K562 (cell line): ENCODE results near the gene GJC2. TPM values are rescaled to one million over a fixed set of nuclear protein-coding genes. Genes with fewer than 3 reads are reported as not detected.
A peak's percentile ranks its signal among the peaks of the same experiment; 100 is the strongest.

ENCODE experiments used
- ATAC-seq: fragments of 200-7000 bp; cut with Tn5 transposase; 3 replicates; pipeline ENCODE4 v1.9.1; 2020; ENCODE audit warnings: moderate library complexity
- BruUV-seq: library from RNA; stranded (reverse); fragments of 400-500 nt; replicated peaks from 2 replicates; lab custom pipeline; 2021; lab: Mats Ljungman, UMichigan
- CTCF ChIA-PET: fragments of 300-600 bp; formaldehyde crosslinking; extraction: SDS; loops from one replicate; lab custom pipeline; 2021; ENCODE audit warnings: low intra/inter-chr PET ratio; lab: Yijun Ruan, JAX
- POLR2A ChIA-PET: fragments of 300-600, 350-650 bp; sonication (Branson Sonifier 250); formaldehyde crosslinking; extraction: SDS; loops from one replicate; lab custom pipeline; 2021; ENCODE audit warnings: antibody characterized with exemption, inconsistent platforms; lab: Yijun Ruan, JAX
- DNase-seq, 4 experiments: peaks; one replicate each; pipeline versions ENCODE4 v3.0.0 to v3.0.0-alpha.2; 2011 to 2018; ENCODE audit warnings: low spot score in 3 of 4, mixed read lengths in 3 of 4; ENCODE audit errors: extremely low read depth in 1 of 4
- FAIRE-seq: peaks from 2 replicates; lab custom pipeline; 2011; peaks lifted over from hg19 to GRCh38; lab: Jason Lieb, UNC
- H2AFZ ChIP-seq: 2 replicates; pipeline ENCODE4 v1.6.0; 2011; ENCODE audit warnings: low read depth, low read length, control low read depth, inconsistent platforms
- H3K27ac ChIP-seq: fragments of 200-600 bp; 3 replicates; pipeline ENCODE4 v1.8.0; 2011; ENCODE audit warnings: low read depth, mild to moderate bottlenecking, control low read depth, inconsistent platforms, low read length, moderate library complexity, mixed read lengths; ENCODE audit errors: extremely low read depth
- H3K27me3 ChIP-seq, 2 experiments: fragments of 300-600 bp in 1 of 2; 2 replicates in 1 of 2; 3 replicates in 1 of 2; pipeline versions ENCODE4 v1.6.0 to v1.8.0; 2011; ENCODE audit warnings: inconsistent platforms in 2 of 2, low read length in 2 of 2, mild to moderate bottlenecking in 1 of 2, mixed read lengths in 1 of 2, moderate library complexity in 1 of 2; ENCODE audit not compliant: control insufficient read depth in 2 of 2, insufficient read depth in 2 of 2
- H3K36me3 ChIP-seq: fragments of 300-600 bp; 3 replicates; pipeline ENCODE4 v1.8.0; 2011; ENCODE audit warnings: mild to moderate bottlenecking, low read length, inconsistent platforms; ENCODE audit not compliant: control insufficient read depth, insufficient read depth
- H3K4me1 ChIP-seq, 2 experiments: fragments of 200-600 bp in 1 of 2; replicated peaks in 1 of 2; 2 replicates in 1 of 2; 3 replicates in 1 of 2; pipeline versions ENCODE4 v1.5.1 to v1.8.0; 2011; ENCODE audit warnings: inconsistent platforms in 2 of 2, low read length in 2 of 2, mild to moderate bottlenecking in 1 of 2, mixed read lengths in 1 of 2, moderate library complexity in 1 of 2; ENCODE audit not compliant: control insufficient read depth in 2 of 2, insufficient read depth in 2 of 2
- H3K4me2 ChIP-seq: 2 replicates; pipeline ENCODE4 v1.6.1; 2011; ENCODE audit warnings: low read length, control low read depth, inconsistent platforms, mixed read lengths; ENCODE audit not compliant: insufficient read depth
- H3K4me3 ChIP-seq: fragments of 200-600 bp; sonication (generic), shearing (Covaris generic); 2 replicates; pipeline ENCODE4 v1.5.1; 2016; ENCODE audit warnings: control low read depth, inconsistent platforms
- H3K79me2 ChIP-seq: fragments of 200-600 bp; 3 replicates; pipeline ENCODE4 v1.8.0; 2011; ENCODE audit warnings: low read length, inconsistent platforms; ENCODE audit not compliant: control insufficient read depth, insufficient read depth
- H3K9ac ChIP-seq, 2 experiments: 2 replicates each; pipeline versions ENCODE4 v1.6.0 to v1.6.1; 2011; ENCODE audit warnings: low read depth in 2 of 2, low read length in 2 of 2, control low read depth in 1 of 2, inconsistent platforms in 1 of 2, mild to moderate bottlenecking in 1 of 2, mixed read lengths in 1 of 2; ENCODE audit not compliant: insufficient read depth in 1 of 2
- H3K9me1 ChIP-seq: one replicate; pipeline ENCODE4 v1.6.0; 2011; ENCODE audit warnings: inconsistent platforms, mild to moderate bottlenecking, low read length, moderate library complexity; ENCODE audit not compliant: control insufficient read depth, insufficient read depth
- H3K9me3 ChIP-seq: replicated peaks from 2 replicates; pipeline ENCODE4 v1.5.1; 2011; ENCODE audit warnings: low read depth, low read length, inconsistent platforms; ENCODE audit not compliant: control insufficient read depth, insufficient read depth
- H4K20me1 ChIP-seq: replicated peaks from 2 replicates; pipeline ENCODE4 v1.6.1; 2011; ENCODE audit warnings: low read length, inconsistent platforms, mixed read lengths; ENCODE audit not compliant: control insufficient read depth, insufficient read depth
- FOXA3 ChIP-seq, 2 experiments: fragments of 450-650 bp in 1 of 2; sonication (generic) in 1 of 2; formaldehyde crosslinking; IDR thresholded peaks in 1 of 2; conservative IDR thresholded peaks in 1 of 2; 2 replicates each; pipeline versions ENCODE4 v1.4.0 to v1.8.0; 2020 to 2022; ENCODE audit warnings: mild to moderate bottlenecking in 2 of 2, missing genetic modification reagents in 1 of 2
- FOXK1 ChIP-seq: sonication (generic); formaldehyde crosslinking; IDR thresholded peaks from 2 replicates; pipeline ENCODE4 v1.8.0; 2022; ENCODE audit warnings: missing genetic modification reagents, mild to moderate bottlenecking, borderline replicate concordance
- HDAC8 ChIP-seq: fragments of 450-650 bp; IDR thresholded peaks from 2 replicates; pipeline ENCODE4 v1.6.1; 2016; ENCODE audit warnings: mild to moderate bottlenecking, missing genetic modification characterization, moderate library complexity, missing compliant biosample characterization
- KDM5B ChIP-seq: fragments of 200-600 bp; sonication (generic); IDR thresholded peaks from 2 replicates; pipeline ENCODE4 v1.6.1; 2012; ENCODE audit warnings: low read depth, mild to moderate bottlenecking, moderate library complexity, low read length, control low read depth, inconsistent platforms; ENCODE audit not compliant: insufficient replicate concordance
- MAFG ChIP-seq: fragments of 450-650 bp; conservative IDR thresholded peaks from 2 replicates; pipeline ENCODE4 v1.6.1; 2016; ENCODE audit warnings: missing genetic modification characterization, missing compliant biosample characterization
- NRF1 ChIP-seq, 2 experiments: fragments of 450-650 bp; IDR thresholded peaks in 1 of 2; conservative IDR thresholded peaks in 1 of 2; 2 replicates each; pipeline ENCODE4 v1.6.1; 2014; ENCODE audit warnings: mild to moderate bottlenecking in 2 of 2
- POLR2B ChIP-seq: fragments of 450-650 bp; IDR thresholded peaks from 2 replicates; pipeline ENCODE4 v1.6.1; 2018; ENCODE audit warnings: low read depth; ENCODE audit not compliant: partially characterized antibody
- POLR2G ChIP-seq: fragments of 200-400 bp; formaldehyde crosslinking; IDR thresholded peaks from 2 replicates; pipeline ENCODE4 v1.6.1; 2017; ENCODE audit warnings: low read depth, mild to moderate bottlenecking, antibody characterized with exemption, low read length, moderate library complexity
- RBFOX2 ChIP-seq: fragments of 200-400 bp; formaldehyde crosslinking; IDR thresholded peaks from 2 replicates; pipeline ENCODE4 v1.6.1; 2017; ENCODE audit warnings: low read depth, mild to moderate bottlenecking, low read length, moderate library complexity
- TEAD4 ChIP-seq, 2 experiments: sonication (generic) in 1 of 2; formaldehyde crosslinking in 1 of 2; IDR thresholded peaks; 2 replicates each; pipeline versions ENCODE4 v1.6.1 to v1.8.0; 2012 to 2022; ENCODE audit warnings: borderline replicate concordance in 1 of 2, inconsistent platforms in 1 of 2, low read length in 1 of 2, mild to moderate bottlenecking in 1 of 2, missing genetic modification reagents in 1 of 2
- ZBED1 ChIP-seq: IDR thresholded peaks from 2 replicates; pipeline ENCODE4 v1.6.1; 2014
- WGBS: fragments of 100-300 bp; shearing (Covaris generic); methylation state at CpG from one replicate; pipeline ENCODE4 v1.1.6; 2016; ENCODE audit warnings: low coverage, mixed read lengths; ENCODE audit not compliant: insufficient coverage; ENCODE audit errors: missing lambda C conversion rate; 5-methylcytosine and 5-hydroxymethylcytosine counted together
- in situ Hi-C: fragments of 300-500 bp; cut with MboI; formaldehyde crosslinking; loops from 4 replicates; pipeline ENCODE4 v1.15.0; 2018; ENCODE audit warnings: inconsistent platforms, mixed read lengths
- intact Hi-C: fragments of 100-400 bp; cut with micrococcal nuclease; formaldehyde crosslinking; loops from 2 replicates; pipeline ENCODE4 v1.14.2; 2022
- polyA plus RNA-seq, 8 experiments: library from polyadenylated mRNA; depleted of rRNA in 4 of 8; stranded (reverse) in 5 of 8; unstranded in 3 of 8; fragments of >200 nt; fragmentation: Nextera tagmentation in 2 of 8; fragmentation: Illumina TruSeq in 1 of 8; extraction: Ambion mirVana in 2 of 8; extraction: Trizol in 1 of 8; gene quantifications; 2 replicates each; pipeline versions ENCODE4 v1.2.1 to v1.2.3, GENCODE V29; 2011 to 2014; ENCODE audit warnings: inconsistent platforms in 1 of 8, missing spikeins in 1 of 8
- total RNA-seq, 7 experiments: library from RNA; depleted of rRNA in 6 of 7; stranded (reverse); fragments of >200 nt in 6 of 7; fragmentation: Illumina TruSeq in 2 of 7; extraction: Trizol in 2 of 7; gene quantifications; 2 replicates each; pipeline versions ENCODE4 v1.2.1 to v1.2.3, GENCODE V29; 2011 to 2021; ENCODE audit warnings: low replicate concordance in 1 of 7
- TF ChIP-seq, protein P1 (sequence below), 2 experiments: fragments of 450-650 bp; conservative IDR thresholded peaks; 2 replicates each; pipeline ENCODE4 v1.6.1; 2017; ENCODE audit warnings: mild to moderate bottlenecking in 2 of 2, moderate library complexity in 2 of 2
- TF ChIP-seq, protein P2 (sequence below): fragments of 450-650 bp; IDR thresholded peaks from 2 replicates; pipeline ENCODE4 v1.6.1; 2014; ENCODE audit warnings: low read depth, mild to moderate bottlenecking, moderate library complexity, borderline replicate concordance
- TF ChIP-seq, protein P3 (sequence below): fragments of 250-450 bp; sonication (Bioruptor Pico); IDR thresholded peaks from 2 replicates; pipeline ENCODE4 v1.4.0; 2020; ENCODE audit warnings: borderline replicate concordance

Gene GJC2
- total and polyA plus RNA-seq, 9 of the 15 experiments (the other 6 are each of a cell fraction or from before 2014, with no cell fraction given): 0.03 to 0.62 (median 0.11) TPM; not detected in 2

DNA sequence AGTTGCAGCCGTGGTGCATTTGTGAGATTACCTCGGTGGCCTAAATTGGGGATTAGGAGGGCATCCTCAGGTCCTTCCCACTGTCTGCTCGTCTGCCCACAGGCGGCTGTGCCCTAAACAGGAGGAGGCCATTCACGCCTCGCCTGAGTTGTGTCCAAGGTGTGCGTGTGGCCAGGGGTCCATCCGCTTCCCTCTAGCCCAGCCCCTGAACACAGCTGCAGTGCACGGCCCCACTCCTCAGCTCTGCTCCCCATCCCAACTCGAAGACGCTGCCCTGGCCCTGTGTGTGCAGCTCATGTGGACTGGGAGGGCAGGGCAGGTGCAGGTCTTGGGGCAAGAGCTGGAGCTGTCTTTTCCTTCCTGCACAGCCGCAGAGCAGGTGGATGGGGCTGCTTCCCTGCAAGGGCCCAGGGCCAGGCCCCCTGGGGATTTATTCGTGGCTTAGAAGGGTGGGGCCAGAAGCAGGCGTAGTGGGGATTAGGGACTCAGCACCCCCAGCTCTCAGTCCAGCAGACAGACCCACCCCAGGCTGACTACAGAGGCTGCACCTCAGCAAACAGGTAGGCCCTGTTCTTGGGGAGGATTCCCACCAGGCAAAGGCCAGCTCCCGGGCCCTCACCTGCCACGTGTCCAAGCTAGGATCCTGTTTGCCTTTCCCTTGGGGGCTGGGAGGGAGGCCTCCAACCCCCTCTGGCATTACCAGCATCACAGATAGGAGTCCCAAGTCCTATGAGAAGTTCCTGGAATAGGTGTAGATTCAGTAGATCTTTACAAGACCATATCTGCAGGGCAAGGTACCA is 5.3 kb upstream of the GJC2 start:
- ChIA-PET POLR2A (interaction anchor here (0.6 to 6.0 kb wide), 11 partner anchors 7 to 315 kb away, joined by 3 to 47 read pairs (median 3); partner anchors contain the start of gene IBA57), CTCF (no interaction called here)
- H3K4me1 ChIP-seq: peaks cover 61 to 93% of the 10 kb centered on the region in 2 experiments
- no peak overlapping the region for H2AFZ ChIP-seq
- no peaks in the 10 kb centered on the region for H3K27me3 ChIP-seq
- in situ Hi-C loops: no loop called here
- peak overlapping the region; percentile 58; the same call in 1 of the 3 replicates for H3K27ac ChIP-seq
- H3K9me1 ChIP-seq: peaks cover 24% of the 10 kb centered on the region
- intact Hi-C loops: no loop called here
- ATAC-seq: no peak
- no peak for FAIRE-seq
- peaks cover 68% of the 10 kb centered on the region for H4K20me1 ChIP-seq
- H3K4me2 ChIP-seq: peak overlapping the region; percentile 74
- peaks cover 60% of the 10 kb centered on the region; the same call in 2 of the 3 replicates for H3K36me3 ChIP-seq
- no TSS peak for BruUV-seq
- H3K9ac ChIP-seq: peak overlapping the region; percentile 37 to 86
- no peak overlapping the region for H3K4me3 ChIP-seq
- peak; percentile 56 to 65 (median 62) for DNase-seq
- TF ChIP-seq KDM5B: peak; percentile 58
- no peak for TF ChIP-seq MAFG
- TF ChIP-seq ZBED1: no peak
- peak; percentile 46 to 52 for TF ChIP-seq NRF1 (conservative IDR thresholded peaks at IDR 0.05 in 1 of 2, IDR thresholded peaks at IDR 0.05 in 1 of 2)
- TF ChIP-seq, protein P1, sequence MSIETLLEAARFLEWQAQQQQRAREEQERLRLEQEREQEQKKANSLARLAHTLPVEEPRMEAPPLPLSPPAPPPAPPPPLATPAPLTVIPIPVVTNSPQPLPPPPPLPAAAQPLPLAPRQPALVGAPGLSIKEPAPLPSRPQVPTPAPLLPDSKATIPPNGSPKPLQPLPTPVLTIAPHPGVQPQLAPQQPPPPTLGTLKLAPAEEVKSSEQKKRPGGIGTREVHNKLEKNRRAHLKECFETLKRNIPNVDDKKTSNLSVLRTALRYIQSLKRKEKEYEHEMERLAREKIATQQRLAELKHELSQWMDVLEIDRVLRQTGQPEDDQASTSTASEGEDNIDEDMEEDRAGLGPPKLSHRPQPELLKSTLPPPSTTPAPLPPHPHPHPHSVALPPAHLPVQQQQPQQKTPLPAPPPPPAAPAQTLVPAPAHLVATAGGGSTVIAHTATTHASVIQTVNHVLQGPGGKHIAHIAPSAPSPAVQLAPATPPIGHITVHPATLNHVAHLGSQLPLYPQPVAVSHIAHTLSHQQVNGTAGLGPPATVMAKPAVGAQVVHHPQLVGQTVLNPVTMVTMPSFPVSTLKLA (conservative IDR thresholded peaks at IDR 0.05): 0 out of 4 replicates have a peak, but pooled peaks of 1 of the 2 experiments have one; percentile 18
- peak; percentile 1 for TF ChIP-seq POLR2B
- peak; percentile 58 for TF ChIP-seq RBFOX2
- no peak for TF ChIP-seq HDAC8 (tag)
- 0 out of 4 replicates have a peak, but pooled peaks of 1 of the 2 experiments have one; percentile 10 for TF ChIP-seq FOXA3 (CRISPR knock-in tag; conservative IDR thresholded peaks at IDR 0.05 in 1 of 2, IDR thresholded peaks at IDR 0.05 in 1 of 2)
- TF ChIP-seq, protein P2, sequence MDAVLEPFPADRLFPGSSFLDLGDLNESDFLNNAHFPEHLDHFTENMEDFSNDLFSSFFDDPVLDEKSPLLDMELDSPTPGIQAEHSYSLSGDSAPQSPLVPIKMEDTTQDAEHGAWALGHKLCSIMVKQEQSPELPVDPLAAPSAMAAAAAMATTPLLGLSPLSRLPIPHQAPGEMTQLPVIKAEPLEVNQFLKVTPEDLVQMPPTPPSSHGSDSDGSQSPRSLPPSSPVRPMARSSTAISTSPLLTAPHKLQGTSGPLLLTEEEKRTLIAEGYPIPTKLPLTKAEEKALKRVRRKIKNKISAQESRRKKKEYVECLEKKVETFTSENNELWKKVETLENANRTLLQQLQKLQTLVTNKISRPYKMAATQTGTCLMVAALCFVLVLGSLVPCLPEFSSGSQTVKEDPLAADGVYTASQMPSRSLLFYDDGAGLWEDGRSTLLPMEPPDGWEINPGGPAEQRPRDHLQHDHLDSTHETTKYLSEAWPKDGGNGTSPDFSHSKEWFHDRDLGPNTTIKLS: peak; percentile 10; the same call in 1 of the 2 replicates
- TF ChIP-seq, protein P3, sequence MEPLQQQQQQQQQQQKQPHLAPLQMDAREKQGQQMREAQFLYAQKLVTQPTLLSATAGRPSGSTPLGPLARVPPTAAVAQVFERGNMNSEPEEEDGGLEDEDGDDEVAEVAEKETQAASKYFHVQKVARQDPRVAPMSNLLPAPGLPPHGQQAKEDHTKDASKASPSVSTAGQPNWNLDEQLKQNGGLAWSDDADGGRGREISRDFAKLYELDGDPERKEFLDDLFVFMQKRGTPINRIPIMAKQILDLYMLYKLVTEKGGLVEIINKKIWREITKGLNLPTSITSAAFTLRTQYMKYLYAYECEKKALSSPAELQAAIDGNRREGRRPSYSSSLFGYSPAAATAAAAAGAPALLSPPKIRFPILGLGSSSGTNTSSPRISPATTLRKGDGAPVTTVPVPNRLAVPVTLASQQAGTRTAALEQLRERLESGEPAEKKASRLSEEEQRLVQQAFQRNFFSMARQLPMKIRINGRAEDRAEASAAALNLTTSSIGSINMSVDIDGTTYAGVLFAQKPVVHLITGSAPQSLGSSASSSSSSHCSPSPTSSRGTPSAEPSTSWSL: no peak
- TF ChIP-seq POLR2G: 0 out of 2 replicates have a peak, but pooled peaks have one; percentile 21
- no peak for TF ChIP-seq FOXK1
- TF ChIP-seq TEAD4 (IDR thresholded peaks at IDR 0.05; ENCODE audit: low read length): no peak
- peak; percentile 54; the same call in 1 of the 2 replicates for TF ChIP-seq TEAD4 (CRISPR knock-in tag; IDR thresholded peaks at IDR 0.05; ENCODE audit: borderline replicate concordance)
- WGBS: 55% methylated on average over 16 of the region's 16 CpGs
- peaks cover 90% of the 10 kb centered on the region for H3K79me2 ChIP-seq
- no peaks in the 10 kb centered on the region for H3K9me3 ChIP-seq
